ENCODE data around the gene CKB. TPM values are rescaled to one million over a fixed set of nuclear protein-coding genes. Genes with fewer than 3 reads are reported as not detected.

CKB gene
- polyA plus RNA-seq, 1 donor (not counting 4 experiments of a cell fraction or from before 2014, with no cell fraction given) = 10.0 TPM

DNA sequence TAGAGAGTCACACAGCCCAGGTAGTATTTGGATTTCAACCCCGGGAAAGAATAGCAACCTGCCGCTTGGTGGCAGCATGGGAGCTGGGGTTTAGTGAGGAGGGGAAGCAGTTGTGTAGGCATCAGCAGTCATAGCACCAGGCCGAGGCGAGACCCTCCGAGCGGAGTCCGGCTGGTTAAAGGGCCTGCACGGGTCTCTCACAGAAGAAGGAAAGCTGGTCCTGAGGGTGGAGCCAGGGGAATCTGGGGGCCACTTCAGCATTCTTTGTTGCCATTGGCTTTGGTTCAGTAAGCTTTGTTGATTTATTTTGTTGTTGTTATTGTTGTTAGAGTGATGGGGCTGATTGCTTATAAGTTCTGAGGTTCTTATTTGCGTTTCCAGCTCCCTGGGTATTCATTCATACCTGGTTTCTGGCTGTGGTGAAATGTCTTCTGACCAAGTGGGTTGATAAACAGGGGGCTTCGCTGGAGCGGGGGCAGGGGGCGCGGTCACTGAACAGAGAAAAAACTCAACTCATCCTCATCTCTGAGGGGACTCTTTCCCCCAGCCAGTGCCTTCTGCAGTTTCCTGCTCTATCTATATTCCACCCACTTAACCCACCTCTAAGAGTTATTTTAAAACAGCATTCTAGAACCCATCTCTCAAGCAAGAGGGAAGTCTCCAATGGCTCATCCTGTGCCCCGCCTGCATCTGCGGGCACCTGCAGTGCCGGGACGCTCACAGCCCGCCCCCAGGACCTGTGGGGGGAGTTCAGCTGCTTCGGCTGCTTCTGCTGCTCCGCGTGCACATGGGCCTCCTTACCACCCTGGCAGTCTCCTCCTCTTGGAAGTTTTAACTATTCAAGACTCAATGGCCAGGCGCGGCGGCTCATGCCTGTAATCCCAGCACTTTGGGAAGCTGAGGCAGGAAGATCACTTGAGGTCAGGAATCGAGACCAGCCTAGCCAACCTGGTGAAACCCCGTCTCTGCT is 11.6 kb downstream of the CKB start:
- H3K4me2 ChIP-seq (ENCODE audit: control insufficient read depth, extremely low read depth, insufficient read depth, low read depth, low read length) = no peak overlapping the region
- DNase-seq (ENCODE audit: low read depth, low spot score) = no peak
- no peak overlapping the region for H3K4me3 ChIP-seq (ENCODE audit: control insufficient read depth in 2 of 3, extremely low read depth in 1 of 3, insufficient read depth in 2 of 3, low read depth in 1 of 3, low read length in 3 of 3)
- peaks cover 23 to 35% of the 10 kb centered on the region in 2 experiments for H3K36me3 ChIP-seq (ENCODE audit: control insufficient read depth in 2 of 2, extremely low read depth in 1 of 2, insufficient read depth in 2 of 2, low read length in 2 of 2)
- no peak overlapping the region for H3K27ac ChIP-seq (ENCODE audit: control insufficient read depth, insufficient read depth, low read length)
- H3K9me1 ChIP-seq (ENCODE audit: control insufficient read depth, extremely low read depth, insufficient read depth, low read length) = peaks cover 4% of the 10 kb centered on the region
- no peaks in the 10 kb centered on the region for H3K79me2 ChIP-seq (ENCODE audit: control insufficient read depth, insufficient read depth, low read length)
- H4K20me1 ChIP-seq (ENCODE audit: control insufficient read depth, extremely low read depth, insufficient read depth, low read length) = peaks cover 5% of the 10 kb centered on the region
- TF ChIP-seq, protein P1, sequence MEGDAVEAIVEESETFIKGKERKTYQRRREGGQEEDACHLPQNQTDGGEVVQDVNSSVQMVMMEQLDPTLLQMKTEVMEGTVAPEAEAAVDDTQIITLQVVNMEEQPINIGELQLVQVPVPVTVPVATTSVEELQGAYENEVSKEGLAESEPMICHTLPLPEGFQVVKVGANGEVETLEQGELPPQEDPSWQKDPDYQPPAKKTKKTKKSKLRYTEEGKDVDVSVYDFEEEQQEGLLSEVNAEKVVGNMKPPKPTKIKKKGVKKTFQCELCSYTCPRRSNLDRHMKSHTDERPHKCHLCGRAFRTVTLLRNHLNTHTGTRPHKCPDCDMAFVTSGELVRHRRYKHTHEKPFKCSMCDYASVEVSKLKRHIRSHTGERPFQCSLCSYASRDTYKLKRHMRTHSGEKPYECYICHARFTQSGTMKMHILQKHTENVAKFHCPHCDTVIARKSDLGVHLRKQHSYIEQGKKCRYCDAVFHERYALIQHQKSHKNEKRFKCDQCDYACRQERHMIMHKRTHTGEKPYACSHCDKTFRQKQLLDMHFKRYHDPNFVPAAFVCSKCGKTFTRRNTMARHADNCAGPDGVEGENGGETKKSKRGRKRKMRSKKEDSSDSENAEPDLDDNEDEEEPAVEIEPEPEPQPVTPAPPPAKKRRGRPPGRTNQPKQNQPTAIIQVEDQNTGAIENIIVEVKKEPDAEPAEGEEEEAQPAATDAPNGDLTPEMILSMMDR (optimal IDR thresholded peaks at IDR 0.05 in 1 of 3, IDR thresholded peaks at IDR 0.05 in 1 of 3, conservative IDR thresholded peaks at IDR 0.05 in 1 of 3; ENCODE audit: extremely low read depth in 1 of 3, insufficient read depth in 2 of 3, low read length in 3 of 3) = no peak
- no peak for TF ChIP-seq EZH2 (IDR thresholded peaks at IDR 0.05; ENCODE audit: low read length)
- no peak overlapping the region for H3K9ac ChIP-seq (ENCODE audit: control insufficient read depth, extremely low read depth, insufficient read depth, low read length)
- dilution Hi-C loops (cut with MboI; ENCODE audit: extremely low pct_ligation_motif_present, low sequenced_read_pairs) = no loop called here
- H3K27me3 ChIP-seq (ENCODE audit: control insufficient read depth, extremely low read depth, insufficient read depth, low read length) = no peaks in the 10 kb centered on the region
- no peaks in the 10 kb centered on the region for H3K9me3 ChIP-seq (ENCODE audit: control insufficient read depth, low read depth, low read length)
- FAIRE-seq = no peak
- H3K4me1 ChIP-seq (ENCODE audit: control insufficient read depth, extremely low read depth, insufficient read depth, low read length) = peaks cover 15% of the 10 kb centered on the region
- H2AFZ ChIP-seq (ENCODE audit: control insufficient read depth, low read length) = no peak overlapping the region

- Histone ChIP-seq H3K27ac (ENCODE audit: control insufficient read depth, insufficient read depth, low read length) (no peak overlapping the region), H3K9me1 (ENCODE audit: control insufficient read depth, extremely low read depth, insufficient read depth, low read length) (peaks cover 4% of the 10 kb centered on the region), H3K9me3 (ENCODE audit: control insufficient read depth, low read depth, low read length) (no peaks in the 10 kb centered on the region), H3K79me2 (ENCODE audit: control insufficient read depth, insufficient read depth, low read length) (no peaks in the 10 kb centered on the region), H3K4me2 (ENCODE audit: control insufficient read depth, extremely low read depth, insufficient read depth, low read depth, low read length) (no peak overlapping the region), H3K4me1 (ENCODE audit: control insufficient read depth, extremely low read depth, insufficient read depth, low read length) (peaks cover 15% of the 10 kb centered on the region), H3K27me3 (ENCODE audit: control insufficient read depth, extremely low read depth, insufficient read depth, low read length) (no peaks in the 10 kb centered on the region), H3K36me3 (ENCODE audit: control insufficient read depth in 2 of 2, extremely low read depth in 1 of 2, insufficient read depth in 2 of 2, low read length in 2 of 2) (peaks cover 30 to 37% of the 10 kb centered on the region in 2 experiments), H2AFZ (ENCODE audit: control insufficient read depth, low read length) (no peak overlapping the region), H3K9ac (ENCODE audit: control insufficient read depth, extremely low read depth, insufficient read depth, low read length) (no peak overlapping the region), H3K4me3 (ENCODE audit: control insufficient read depth in 2 of 3, extremely low read depth in 1 of 3, insufficient read depth in 2 of 3, low read depth in 1 of 3, low read length in 3 of 3) (no peak overlapping the region), H4K20me1 (ENCODE audit: control insufficient read depth, extremely low read depth, insufficient read depth, low read length) (peaks cover 5% of the 10 kb centered on the region)
- dilution Hi-C loops (cut with MboI; ENCODE audit: extremely low pct_ligation_motif_present, low sequenced_read_pairs) = no loop called here
- FAIRE-seq (no peak), DNase-seq (ENCODE audit: low read depth, low spot score) (no peak)
- TF ChIP-seq, protein P1 (optimal IDR thresholded peaks at IDR 0.05 in 1 of 3, IDR thresholded peaks at IDR 0.05 in 1 of 3, conservative IDR thresholded peaks at IDR 0.05 in 1 of 3; ENCODE audit: extremely low read depth in 1 of 3, insufficient read depth in 2 of 3, low read length in 3 of 3) = no peak
- no peak for TF ChIP-seq EZH2 (IDR thresholded peaks at IDR 0.05; ENCODE audit: low read length)
These were observed 12.5 kb downstream of the CKB start for GRCh38 chr14:103509864-103510723.
